Epithelial cell of prostate (primary cell): ENCODE data around the gene GRB10.

Experiments
- DNase-seq: peaks from one replicate; pipeline ENCODE4 v3.0.0-alpha.2; 2011; ENCODE audit warnings: low read depth, low spot score
- H3K27ac ChIP-seq: fragments of 450-650 bp; 2 replicates; pipeline ENCODE4 v1.5.1; 2017; ENCODE audit warnings: mild to moderate bottlenecking

GRB10 gene

GRCh38 chr7:50706469-50706937 is 76.2 kb downstream of the GRB10 start:
- H3K27ac ChIP-seq, result no peak overlapping the region
- DNase-seq, result no peak

GRCh38 chr7:50704844-50705243 is 77.9 kb downstream of the GRB10 start:
- no peak for DNase-seq
- no peak overlapping the region for H3K27ac ChIP-seq

- no peak for DNase-seq
- no peak overlapping the region for H3K27ac ChIP-seq
Observed at GRCh38 chr7:50703654-50704053, 79.0 kb downstream of the GRB10 start.

GRCh38 chr7:50699143-50699542 is 83.6 kb downstream of the GRB10 start:
- H3K27ac ChIP-seq, result no peak overlapping the region
- DNase-seq, result no peak

GRCh38 chr7:50697748-50698147 is 84.9 kb downstream of the GRB10 start:
- no peak for DNase-seq
- H3K27ac ChIP-seq, result no peak overlapping the region

GRCh38 chr7:50696810-50697582 is 85.7 kb downstream of the GRB10 start:
- DNase-seq, result no peak
- no peak overlapping the region for H3K27ac ChIP-seq

GRCh38 chr7:50695026-50695425 is 87.7 kb downstream of the GRB10 start:
- H3K27ac ChIP-seq, result no peak overlapping the region
- DNase-seq, result no peak

- DNase-seq, result no peak
- no peak overlapping the region for H3K27ac ChIP-seq
Observed at GRCh38 chr7:50693455-50694130, 89.1 kb downstream of the GRB10 start.

- no peak overlapping the region for H3K27ac ChIP-seq
- DNase-seq, result no peak
Observed at GRCh38 chr7:50690541-50691011, 92.1 kb downstream of the GRB10 start.

- H3K27ac ChIP-seq, result no peak overlapping the region
- no peak for DNase-seq
Observed at GRCh38 chr7:50688226-50688590, 94.5 kb downstream of the GRB10 start.

- H3K27ac ChIP-seq, result no peak overlapping the region
- no peak for DNase-seq
Observed at GRCh38 chr7:50687575-50688225, 95.0 kb downstream of the GRB10 start.

GRCh38 chr7:50687096-50687495 is 95.6 kb downstream of the GRB10 start:
- no peak for DNase-seq
- H3K27ac ChIP-seq, result no peak overlapping the region

- H3K27ac ChIP-seq, result no peak overlapping the region
- DNase-seq, result no peak
Observed at GRCh38 chr7:50685135-50686065, 97.3 kb downstream of the GRB10 start.

- no peak for DNase-seq
- no peak overlapping the region for H3K27ac ChIP-seq
Observed at GRCh38 chr7:50684713-50685075, 98.0 kb downstream of the GRB10 start.

- DNase-seq, result no peak
- H3K27ac ChIP-seq, result no peak overlapping the region
Observed at GRCh38 chr7:50684011-50684712, 98.5 kb downstream of the GRB10 start.

- no peak overlapping the region for H3K27ac ChIP-seq
- no peak for DNase-seq
Observed at GRCh38 chr7:50682573-50682972, 100.1 kb downstream of the GRB10 start.

- no peak overlapping the region for H3K27ac ChIP-seq
- no peak for DNase-seq
Observed at GRCh38 chr7:50682079-50682478, 100.6 kb downstream of the GRB10 start.

- no peak for DNase-seq
- H3K27ac ChIP-seq, result no peak overlapping the region
Observed at GRCh38 chr7:50681432-50682045, 101.2 kb downstream of the GRB10 start.
